ENCODE measurements around the gene RPS6KB2. TPM values are rescaled to one million over a fixed set of nuclear protein-coding genes. Genes with fewer than 3 reads are reported as not detected.

RPS6KB2 gene
- total RNA-seq, 3 donors from 2014 or later (not counting 1 experiment from before 2014, with no cell fraction given) = 81.0 to 89.6 (median 84.6) TPM

GRCh38 chr11:67463186-67463585 lies 34.9 kb downstream of the RPS6KB2 start:
- H3K36me3 Mint-ChIP-seq = no peaks in the 10 kb centered on the region
- no peak overlapping the region for H3K27ac ChIP-seq (ENCODE audit: low read length)
- H3K9me3 ChIP-seq (ENCODE audit: control insufficient read depth, insufficient read depth, low read length) = no peaks in the 10 kb centered on the region
- DNase-seq (no peak), ATAC-seq (no peak)
- no peak overlapping the region for H3K27ac Mint-ChIP-seq
- no peaks in the 10 kb centered on the region for H3K27me3 ChIP-seq (ENCODE audit: control insufficient read depth, insufficient read depth, low read length)
- TF ChIP-seq CTCF (IDR thresholded peaks at IDR 0.05) = no peak
- no peaks in the 10 kb centered on the region for H3K27me3 Mint-ChIP-seq (ENCODE audit: low read depth in 2 of 2)
- no peak overlapping the region for H3K4me3 Mint-ChIP-seq
- WGBS (ENCODE audit: insufficient coverage) = 100% methylated on average over 7 of the region's 10 CpGs
- no peaks in the 10 kb centered on the region for H3K9me3 Mint-ChIP-seq
- peaks cover 9 to 37% of the 10 kb centered on the region in 2 donors for H3K4me1 Mint-ChIP-seq
- peaks cover 41% of the 10 kb centered on the region for H3K4me1 ChIP-seq (ENCODE audit: control insufficient read depth, insufficient read depth, low read length)
- peaks cover 6% of the 10 kb centered on the region for H3K36me3 ChIP-seq (ENCODE audit: control insufficient read depth, insufficient read depth, low read length)
- intact Hi-C loops (cut with micrococcal nuclease) = loop anchor here (5.0 kb wide), 1 partner anchor 36 kb away; the partner anchor contains the start of gene RPS6KB2
- no peak overlapping the region for H3K4me3 ChIP-seq (ENCODE audit: low read length)

- no peak for ATAC-seq
- WGBS (ENCODE audit: insufficient coverage) = 91% methylated on average over 20 of the region's 20 CpGs
- intact Hi-C loops (cut with micrococcal nuclease) = loop anchor here (5.0 kb wide), 1 partner anchor 37 kb away; the partner anchor contains the start of gene RPS6KB2
- Histone ChIP-seq H3K4me1 (ENCODE audit: control insufficient read depth, insufficient read depth, low read length) (peaks cover 42% of the 10 kb centered on the region), H3K4me3 (ENCODE audit: low read length) (peak overlapping the region; percentile 25), H3K27me3 (ENCODE audit: control insufficient read depth, insufficient read depth, low read length) (no peaks in the 10 kb centered on the region), H3K27ac (ENCODE audit: low read length) (peak overlapping the region; percentile 85), H3K9me3 (ENCODE audit: control insufficient read depth, insufficient read depth, low read length) (no peaks in the 10 kb centered on the region), H3K36me3 (ENCODE audit: control insufficient read depth, insufficient read depth, low read length) (peaks cover 6% of the 10 kb centered on the region)
- DNase-seq = peak in 1 of 2 donors; percentile 25
- TF ChIP-seq CTCF (IDR thresholded peaks at IDR 0.05) = no peak
- H3K4me1 Mint-ChIP-seq = peaks cover 12 to 42% of the 10 kb centered on the region in 2 donors
- no peaks in the 10 kb centered on the region for H3K9me3 Mint-ChIP-seq
- no peaks in the 10 kb centered on the region for H3K27me3 Mint-ChIP-seq (ENCODE audit: low read depth in 2 of 2)
- peak overlapping the region; percentile 81 for H3K4me3 Mint-ChIP-seq
- H3K27ac Mint-ChIP-seq = peak overlapping the region; percentile 84 to 97
- H3K36me3 Mint-ChIP-seq = no peaks in the 10 kb centered on the region
Observed at GRCh38 chr11:67463680-67464410, 35.6 kb downstream of the RPS6KB2 start.

GRCh38 chr11:67464411-67465188 lies 36.3 kb downstream of the RPS6KB2 start:
- peak overlapping the region; percentile 62 for H3K4me3 ChIP-seq (ENCODE audit: low read length)
- peaks cover 40% of the 10 kb centered on the region for H3K4me1 ChIP-seq (ENCODE audit: control insufficient read depth, insufficient read depth, low read length)
- peak overlapping the region; percentile 85 for H3K27ac ChIP-seq (ENCODE audit: low read length)
- Mint-ChIP-seq H3K4me3 (peak overlapping the region; percentile 81), H3K27ac (peak overlapping the region; percentile 84 to 97), H3K9me3 (no peaks in the 10 kb centered on the region), H3K27me3 (ENCODE audit: low read depth in 2 of 2) (no peaks in the 10 kb centered on the region), H3K36me3 (no peaks in the 10 kb centered on the region), H3K4me1 (peaks cover 12 to 42% of the 10 kb centered on the region in 2 donors)
- DNase-seq = peak; percentile 89 to 95
- peak; percentile 82 to 91 (median 83) for ATAC-seq
- peaks cover 6% of the 10 kb centered on the region for H3K36me3 ChIP-seq (ENCODE audit: control insufficient read depth, insufficient read depth, low read length)
- no peak for TF ChIP-seq CTCF (IDR thresholded peaks at IDR 0.05)
- intact Hi-C loops (cut with micrococcal nuclease) = loop anchor here (5.0 kb wide), 2 partner anchors 37 to 62 kb away; partner anchors contain the start of genes PPP1CA, RPS6KB2 and TBC1D10C
- no peaks in the 10 kb centered on the region for H3K9me3 ChIP-seq (ENCODE audit: control insufficient read depth, insufficient read depth, low read length)
- WGBS (ENCODE audit: insufficient coverage) = 8% methylated on average over 54 of the region's 56 CpGs
- no peaks in the 10 kb centered on the region for H3K27me3 ChIP-seq (ENCODE audit: control insufficient read depth, insufficient read depth, low read length)
